HCT116 (cell line): ENCODE measurements around the gene SLC22A23. TPM values are rescaled to one million over a fixed set of nuclear protein-coding genes. Genes with fewer than 3 reads are reported as not detected.

Experiments used
- ATAC-seq: fragments of 200-7000 bp; cut with Tn5 transposase; 2 replicates; pipeline ENCODE4 v1.9.1; 2020; ENCODE audit warnings: mild to moderate bottlenecking, moderate library complexity
- BruUV-seq: library from RNA; stranded (reverse); fragments of 400-500 nt; replicated peaks from 2 replicates; lab custom pipeline; 2021; lab: Mats Ljungman, UMichigan
- CTCF ChIA-PET: fragments of 300-600 bp; sonication (Branson Sonifier 250); formaldehyde crosslinking; loops from one replicate; lab custom pipeline; 2021; ENCODE audit warnings: antibody characterized with exemption; lab: Charles Lee
- POLR2A ChIA-PET: fragments of 300-600, 350-600 bp; sonication (Branson Sonifier 250); formaldehyde crosslinking; loops from one replicate; lab custom pipeline; 2021; ENCODE audit warnings: antibody characterized with exemption; lab: Charles Lee
- RAD21 ChIA-PET, 2 experiments: fragments of 300-600 bp; sonication (Branson Sonifier 250); formaldehyde crosslinking; loops; one replicate each; lab custom pipeline; 2023; ENCODE audit warnings: low total read pairs in 2 of 2; ENCODE audit not compliant: uncharacterized antibody in 2 of 2, unreplicated experiment in 2 of 2, low non-redundant PET in 1 of 2; lab: Charles Lee
- DNase-seq: peaks from one replicate; pipeline ENCODE4 v3.0.0-alpha.2; 2010; ENCODE audit warnings: low read depth, low spot score
- H2AFZ ChIP-seq: fragments of 200-600 bp; shearing (Covaris generic), sonication (generic); 2 replicates; pipeline ENCODE4 v1.6.1; 2017; ENCODE audit warnings: low read depth, mixed run types, mixed read lengths, antibody characterized with exemption, low read length; ENCODE audit not compliant: poor library complexity, severe bottlenecking
- H3K27ac ChIP-seq: 2 replicates; pipeline ENCODE4 v1.5.1; 2012; ENCODE audit warnings: low read depth, low read length
- H3K27me3 ChIP-seq: fragments of 200-600 bp; sonication (generic); 2 replicates; pipeline ENCODE4 v1.6.1; 2016; ENCODE audit warnings: mixed run types, low read length, mixed read lengths; ENCODE audit not compliant: insufficient read depth
- H3K36me3 ChIP-seq, 2 experiments: fragments of 200-500 bp in 1 of 2; fragments of 200-600 bp in 1 of 2; sonication (Bioruptor generic) in 1 of 2; sonication (generic) in 1 of 2; 2 replicates each; pipeline versions ENCODE4 v1.5.1 to v1.6.1; 2014 to 2016; ENCODE audit warnings: low read length in 2 of 2, inconsistent platforms in 1 of 2, mixed read lengths in 1 of 2, mixed run types in 1 of 2; ENCODE audit not compliant: insufficient read depth in 2 of 2, control insufficient read depth in 1 of 2
- H3K4me1 ChIP-seq, 2 experiments: fragments of 200-600 bp in 1 of 2; sonication (generic) in 1 of 2; 2 replicates each; pipeline versions ENCODE4 v1.5.1 to v1.6.1; 2012 to 2017; ENCODE audit warnings: low read length in 2 of 2, inconsistent platforms in 1 of 2, mild to moderate bottlenecking in 1 of 2, mixed read lengths in 1 of 2, mixed run types in 1 of 2, moderate library complexity in 1 of 2; ENCODE audit not compliant: insufficient read depth in 2 of 2, control insufficient read depth in 1 of 2
- H3K4me2 ChIP-seq: fragments of 200-600 bp; sonication (generic); 2 replicates; pipeline ENCODE4 v1.6.1; 2017; ENCODE audit warnings: mixed run types, low read length, mixed read lengths
- H3K4me3 ChIP-seq, 2 experiments: fragments of 200-600 bp in 1 of 2; sonication (generic) in 1 of 2; replicated peaks in 1 of 2; 2 replicates each; pipeline ENCODE4 v1.5.1; 2011 to 2016; ENCODE audit warnings: low read length in 2 of 2, control low read depth in 1 of 2, low read depth in 1 of 2, mild to moderate bottlenecking in 1 of 2, mixed read lengths in 1 of 2, mixed run types in 1 of 2
- H3K79me2 ChIP-seq: fragments of 200-600 bp; sonication (generic); 2 replicates; pipeline ENCODE4 v1.6.1; 2017; ENCODE audit warnings: mild to moderate bottlenecking, mixed run types, low read length, moderate library complexity, mixed read lengths; ENCODE audit not compliant: insufficient read depth
- H3K9ac ChIP-seq: fragments of 200-600 bp; sonication (generic); 2 replicates; pipeline ENCODE4 v1.6.1; 2016; ENCODE audit warnings: low read length, mixed read lengths
- H3K9me2 ChIP-seq: fragments of 200-600 bp; sonication (generic), shearing (Covaris generic); 2 replicates; pipeline ENCODE4 v1.6.1; 2017; ENCODE audit warnings: mixed run types, mild to moderate bottlenecking, moderate library complexity; ENCODE audit not compliant: insufficient read depth
- H3K9me3 ChIP-seq, 2 experiments: fragments of 200-500 bp in 1 of 2; fragments of 200-600 bp in 1 of 2; sonication (Bioruptor generic) in 1 of 2; sonication (generic) in 1 of 2; 2 replicates each; pipeline ENCODE4 v1.6.1; 2014 to 2017; ENCODE audit warnings: low read length in 2 of 2, mixed read lengths in 2 of 2, inconsistent platforms in 1 of 2, low read depth in 1 of 2, mild to moderate bottlenecking in 1 of 2, mixed run types in 1 of 2, moderate library complexity in 1 of 2; ENCODE audit not compliant: control insufficient read depth in 1 of 2, insufficient read depth in 1 of 2
- H4K20me1 ChIP-seq: fragments of 200-600 bp; sonication (generic), shearing (Covaris generic); 2 replicates; pipeline ENCODE4 v1.6.1; 2017; ENCODE audit warnings: mixed run types, mild to moderate bottlenecking, moderate library complexity; ENCODE audit not compliant: insufficient read depth
- CBX3 ChIP-seq: IDR thresholded peaks from 2 replicates; pipeline ENCODE4 v1.6.1; 2012; ENCODE audit warnings: low read depth
- ELF1 ChIP-seq: IDR thresholded peaks from 2 replicates; pipeline ENCODE4 v1.6.1; 2012; ENCODE audit warnings: low read depth, borderline replicate concordance
- EZH2phosphoT487 ChIP-seq: fragments of 200-600 bp; IDR thresholded peaks from 2 replicates; pipeline ENCODE4 v1.6.1; 2018; ENCODE audit warnings: antibody characterized with exemption, borderline replicate concordance
- JUND ChIP-seq: IDR thresholded peaks from 2 replicates; pipeline ENCODE4 v1.6.1; 2012
- SRF ChIP-seq: IDR thresholded peaks from 2 replicates; pipeline ENCODE4 v1.6.1; 2012; ENCODE audit warnings: low read depth
- TCF7L2 ChIP-seq: IDR thresholded peaks from 2 replicates; pipeline ENCODE4 v1.7.0; 2011; ENCODE audit warnings: borderline replicate concordance, inconsistent platforms; ENCODE audit not compliant: insufficient read depth, insufficient read length; ENCODE audit errors: extremely low read depth
- YY1 ChIP-seq: IDR thresholded peaks from 2 replicates; pipeline ENCODE4 v1.6.1; 2011; ENCODE audit warnings: low read length, low read depth, moderate library complexity, mild to moderate bottlenecking; ENCODE audit not compliant: insufficient replicate concordance; ENCODE audit errors: extremely low read depth
- intact Hi-C: fragments of 100-400 bp; cut with micrococcal nuclease; formaldehyde crosslinking; loops from 2 replicates; pipeline ENCODE4 v1.10.0; 2022
- total RNA-seq: library from RNA; stranded (reverse); gene quantifications from one replicate; pipeline ENCODE4 v1.2.1, GENCODE V29; 2021; ENCODE audit not compliant: unreplicated experiment
- TF ChIP-seq, protein P1 (sequence below), 3 experiments: fragments of 200-600 bp in 1 of 3; sonication (generic) in 1 of 3; IDR thresholded peaks in 2 of 3; conservative IDR thresholded peaks in 1 of 3; 2 replicates each; pipeline ENCODE4 v1.5.1; 2012 to 2017; ENCODE audit warnings: low read depth in 2 of 3, low read length in 2 of 3, antibody characterized with exemption in 1 of 3, borderline replicate concordance in 1 of 3, control low read depth in 1 of 3, mild to moderate bottlenecking in 1 of 3, mixed read lengths in 1 of 3, mixed run types in 1 of 3, moderate library complexity in 1 of 3; ENCODE audit not compliant: insufficient read depth in 1 of 3

The SLC22A23 gene
- total RNA-seq, 1 experiment from 2014 or later, result 11.5 TPM

DNA sequence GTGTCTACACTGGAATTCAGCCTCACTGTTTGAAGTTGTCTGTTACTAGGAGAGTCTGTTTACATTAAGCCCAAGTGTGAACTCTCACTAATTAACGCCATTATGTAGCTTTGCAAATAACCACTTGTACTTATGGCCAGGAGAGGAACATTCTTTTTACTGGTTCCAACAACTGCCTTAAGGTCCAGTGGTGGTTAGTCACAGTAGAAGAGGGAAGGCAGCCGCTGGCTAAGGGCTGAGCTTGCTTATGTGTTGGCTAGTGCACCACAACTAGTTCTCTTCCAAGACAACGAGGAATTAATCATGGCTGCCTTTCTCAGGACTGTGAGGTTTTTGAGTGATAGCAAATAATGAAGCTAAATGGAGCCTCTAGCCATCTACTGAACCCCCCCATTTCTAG, 14.9 kb upstream of the SLC22A23 start (continued):
- TF ChIP-seq YY1, result no peak
- TF ChIP-seq EZH2phosphoT487, result no peak
- TF ChIP-seq SRF, result no peak

DNA sequence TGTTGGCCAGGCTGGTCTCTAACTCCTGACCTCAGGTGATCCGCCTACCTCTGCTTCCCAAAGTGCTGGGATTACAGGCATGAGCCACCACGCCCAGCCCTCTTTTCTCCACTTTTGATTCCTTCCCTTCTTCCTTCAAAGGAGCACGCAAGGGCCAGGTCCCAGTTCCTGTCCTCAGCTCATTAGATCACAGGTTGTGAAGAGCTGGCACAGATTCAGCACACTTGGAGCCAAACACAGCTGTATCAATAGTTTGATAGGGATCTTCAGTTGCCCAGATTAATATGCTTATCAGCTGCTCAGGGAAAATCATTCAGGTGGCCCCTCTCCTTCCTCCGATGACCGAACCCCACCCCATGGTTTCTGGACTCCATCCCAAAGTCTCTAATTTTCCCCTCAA, 14.4 kb upstream of the SLC22A23 start:
- ChIA-PET POLR2A (no interaction called here), RAD21 (no interaction called here), CTCF (no interaction called here)
- Histone ChIP-seq H3K4me1 (peaks cover 7 to 9% of the 10 kb centered on the region in 2 experiments; a peak in 3 of 4 replicates), H4K20me1 (no peaks in the 10 kb centered on the region), H3K36me3 (no peaks in the 10 kb centered on the region), H3K4me2 (no peak overlapping the region), H3K27me3 (no peaks in the 10 kb centered on the region), H2AFZ (no peak overlapping the region), H3K9me3 (no peaks in the 10 kb centered on the region), H3K79me2 (no peaks in the 10 kb centered on the region), H3K4me3 (no peak overlapping the region), H3K9ac (no peak overlapping the region), H3K27ac (no peak overlapping the region), H3K9me2 (no peaks in the 10 kb centered on the region)
- BruUV-seq, result no TSS peak
- no peak for ATAC-seq
- intact Hi-C loops, result no loop called here
- DNase-seq, result no peak
- TF ChIP-seq ELF1 (no peak), YY1 (no peak), TCF7L2 (no peak), CBX3 (no peak), SRF (no peak), JUND (no peak)
- TF ChIP-seq, protein P1, sequence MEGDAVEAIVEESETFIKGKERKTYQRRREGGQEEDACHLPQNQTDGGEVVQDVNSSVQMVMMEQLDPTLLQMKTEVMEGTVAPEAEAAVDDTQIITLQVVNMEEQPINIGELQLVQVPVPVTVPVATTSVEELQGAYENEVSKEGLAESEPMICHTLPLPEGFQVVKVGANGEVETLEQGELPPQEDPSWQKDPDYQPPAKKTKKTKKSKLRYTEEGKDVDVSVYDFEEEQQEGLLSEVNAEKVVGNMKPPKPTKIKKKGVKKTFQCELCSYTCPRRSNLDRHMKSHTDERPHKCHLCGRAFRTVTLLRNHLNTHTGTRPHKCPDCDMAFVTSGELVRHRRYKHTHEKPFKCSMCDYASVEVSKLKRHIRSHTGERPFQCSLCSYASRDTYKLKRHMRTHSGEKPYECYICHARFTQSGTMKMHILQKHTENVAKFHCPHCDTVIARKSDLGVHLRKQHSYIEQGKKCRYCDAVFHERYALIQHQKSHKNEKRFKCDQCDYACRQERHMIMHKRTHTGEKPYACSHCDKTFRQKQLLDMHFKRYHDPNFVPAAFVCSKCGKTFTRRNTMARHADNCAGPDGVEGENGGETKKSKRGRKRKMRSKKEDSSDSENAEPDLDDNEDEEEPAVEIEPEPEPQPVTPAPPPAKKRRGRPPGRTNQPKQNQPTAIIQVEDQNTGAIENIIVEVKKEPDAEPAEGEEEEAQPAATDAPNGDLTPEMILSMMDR (IDR thresholded peaks at IDR 0.05 in 2 of 3, conservative IDR thresholded peaks at IDR 0.05 in 1 of 3; ENCODE audit: borderline replicate concordance in 1 of 3, insufficient read depth in 1 of 3, low read depth in 2 of 3, low read length in 2 of 3), result no peak
